ENCODE measurements around the gene SLC4A4.

- TF ChIP-seq, protein P1, sequence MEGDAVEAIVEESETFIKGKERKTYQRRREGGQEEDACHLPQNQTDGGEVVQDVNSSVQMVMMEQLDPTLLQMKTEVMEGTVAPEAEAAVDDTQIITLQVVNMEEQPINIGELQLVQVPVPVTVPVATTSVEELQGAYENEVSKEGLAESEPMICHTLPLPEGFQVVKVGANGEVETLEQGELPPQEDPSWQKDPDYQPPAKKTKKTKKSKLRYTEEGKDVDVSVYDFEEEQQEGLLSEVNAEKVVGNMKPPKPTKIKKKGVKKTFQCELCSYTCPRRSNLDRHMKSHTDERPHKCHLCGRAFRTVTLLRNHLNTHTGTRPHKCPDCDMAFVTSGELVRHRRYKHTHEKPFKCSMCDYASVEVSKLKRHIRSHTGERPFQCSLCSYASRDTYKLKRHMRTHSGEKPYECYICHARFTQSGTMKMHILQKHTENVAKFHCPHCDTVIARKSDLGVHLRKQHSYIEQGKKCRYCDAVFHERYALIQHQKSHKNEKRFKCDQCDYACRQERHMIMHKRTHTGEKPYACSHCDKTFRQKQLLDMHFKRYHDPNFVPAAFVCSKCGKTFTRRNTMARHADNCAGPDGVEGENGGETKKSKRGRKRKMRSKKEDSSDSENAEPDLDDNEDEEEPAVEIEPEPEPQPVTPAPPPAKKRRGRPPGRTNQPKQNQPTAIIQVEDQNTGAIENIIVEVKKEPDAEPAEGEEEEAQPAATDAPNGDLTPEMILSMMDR (IDR thresholded peaks at IDR 0.05 in 4 of 5, conservative IDR thresholded peaks at IDR 0.05 in 1 of 5): no peak
- no peak for TF ChIP-seq POLR2A (IDR thresholded peaks at IDR 0.05)
Observed at GRCh38 chr4:71396382-71396781, 57.6 kb downstream of the SLC4A4 start.

Data from gastrocnemius medialis (tissue), 4 donors.